Loucy (cell line): Measurements from ENCODE around the gene MYPN.

Experiments used
- H2AFZ ChIP-seq: fragments of 200-600 bp; sonication (generic); 2 replicates; pipeline ENCODE4 v1.6.0; 2016; ENCODE audit warnings: antibody characterized with exemption, mild to moderate bottlenecking, low read length, moderate library complexity
- H3F3A ChIP-seq: fragments of 200-600 bp; 2 replicates; pipeline ENCODE4 v1.6.0; 2016; ENCODE audit warnings: antibody characterized with exemption, low read depth, mild to moderate bottlenecking
- H3K27me3 ChIP-seq: fragments of 200-600 bp; sonication (generic); 2 replicates; pipeline ENCODE4 v1.6.1; 2014; ENCODE audit warnings: low read length, mild to moderate bottlenecking; ENCODE audit not compliant: insufficient read depth, poor library complexity, severe bottlenecking
- H3K36me3 ChIP-seq: fragments of 200-600 bp; sonication (generic); 2 replicates; pipeline ENCODE4 v1.6.1; 2016; ENCODE audit warnings: low read length; ENCODE audit not compliant: insufficient read depth
- H3K4me1 ChIP-seq: fragments of 200-600 bp; sonication (generic); 2 replicates; pipeline ENCODE4 v1.5.1; 2014; ENCODE audit warnings: low read length, mild to moderate bottlenecking; ENCODE audit not compliant: insufficient read depth, poor library complexity, severe bottlenecking
- H3K4me2 ChIP-seq: fragments of 200-600 bp; sonication (generic); 2 replicates; pipeline ENCODE4 v1.6.0; 2014; ENCODE audit warnings: antibody characterized with exemption, low read length, low read depth, mild to moderate bottlenecking; ENCODE audit not compliant: poor library complexity, severe bottlenecking
- H3K4me3 ChIP-seq: fragments of 200-600 bp; sonication (generic); 2 replicates; pipeline ENCODE4 v1.5.1; 2014; ENCODE audit warnings: low read length, mild to moderate bottlenecking, mixed read lengths; ENCODE audit not compliant: poor library complexity, severe bottlenecking
- H3K79me2 ChIP-seq: fragments of 200-600 bp; sonication (generic); 2 replicates; pipeline ENCODE4 v1.6.1; 2014; ENCODE audit warnings: low read length; ENCODE audit not compliant: insufficient read depth
- H3K9ac ChIP-seq: fragments of 200-600 bp; sonication (generic); 2 replicates; pipeline ENCODE4 v1.6.0; 2014; ENCODE audit warnings: mild to moderate bottlenecking, low read depth, low read length, moderate library complexity; ENCODE audit not compliant: poor library complexity, severe bottlenecking
- H3K9me2 ChIP-seq: fragments of 200-600 bp; sonication (generic); replicated peaks from 2 replicates; pipeline ENCODE4 v1.6.1; 2016; ENCODE audit warnings: low read depth, low read length, mixed read lengths
- H3K9me3 ChIP-seq: fragments of 200-600 bp; sonication (generic); 2 replicates; pipeline ENCODE4 v1.6.1; 2014; ENCODE audit warnings: mild to moderate bottlenecking, antibody characterized with exemption, low read length, low read depth; ENCODE audit not compliant: insufficient read depth
- H4K20me1 ChIP-seq: fragments of 200-600 bp; sonication (generic); 2 replicates; pipeline ENCODE4 v1.6.0; 2014; ENCODE audit warnings: antibody characterized with exemption, low read length, mild to moderate bottlenecking; ENCODE audit not compliant: insufficient read depth, poor library complexity, severe bottlenecking
- CTCF ChIP-seq: fragments of 200-600 bp; sonication (generic); conservative IDR thresholded peaks from 2 replicates; pipeline ENCODE4 v1.5.1; 2014; ENCODE audit warnings: mild to moderate bottlenecking, antibody characterized with exemption, low read length
- EZH2phosphoT487 ChIP-seq: fragments of 200-600 bp; IDR thresholded peaks from 2 replicates; pipeline ENCODE4 v1.6.1; 2018; ENCODE audit warnings: antibody characterized with exemption, mild to moderate bottlenecking, moderate library complexity, borderline replicate concordance

The MYPN gene

DNA sequence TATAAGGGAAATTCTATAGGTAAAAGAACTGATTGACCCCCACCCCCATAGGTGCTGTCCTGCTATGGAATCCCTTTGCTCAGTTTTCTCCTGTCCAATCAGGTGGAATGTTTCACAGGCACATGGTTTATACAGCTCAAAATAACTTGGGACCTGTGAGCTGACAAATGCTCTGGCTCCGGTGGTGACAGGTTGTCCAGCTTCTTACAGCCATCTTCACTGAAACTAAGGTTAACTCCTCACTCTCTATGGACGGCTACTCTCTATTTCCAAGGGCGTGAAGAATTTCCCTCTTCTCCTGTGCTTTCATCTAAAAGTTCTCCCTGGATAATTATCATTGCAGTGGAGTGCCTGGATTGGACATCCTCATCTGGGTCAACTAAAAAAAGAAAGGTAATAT lies at the start of gene MYPN:
MYPN (plus strand) TSS at position 158 of the 400 bp plus-strand sequence. CDS start 11,951 bp downstream, outside the sequence.
- H3K36me3 ChIP-seq: no peaks in the 10 kb centered on the region
- no peaks in the 10 kb centered on the region for H3K9me3 ChIP-seq
- no peaks in the 10 kb centered on the region for H3K9me2 ChIP-seq
- no peaks in the 10 kb centered on the region for H3K27me3 ChIP-seq
- H3F3A ChIP-seq: no peaks in the 10 kb centered on the region
- no peak within 1 kb of the TSS for H3K9ac ChIP-seq
- no peaks in the 10 kb centered on the region for H3K4me1 ChIP-seq
- no peaks in the 10 kb centered on the region for H4K20me1 ChIP-seq
- peak within 1 kb of the TSS; percentile 61; the same call in 1 of the 2 replicates for H2AFZ ChIP-seq
- H3K79me2 ChIP-seq: no peaks in the 10 kb centered on the region
- TF ChIP-seq EZH2phosphoT487 (no peak), CTCF (no peak)
- H3K4me3 ChIP-seq: no peak within 1 kb of the TSS
- no peak within 1 kb of the TSS for H3K4me2 ChIP-seq

DNA sequence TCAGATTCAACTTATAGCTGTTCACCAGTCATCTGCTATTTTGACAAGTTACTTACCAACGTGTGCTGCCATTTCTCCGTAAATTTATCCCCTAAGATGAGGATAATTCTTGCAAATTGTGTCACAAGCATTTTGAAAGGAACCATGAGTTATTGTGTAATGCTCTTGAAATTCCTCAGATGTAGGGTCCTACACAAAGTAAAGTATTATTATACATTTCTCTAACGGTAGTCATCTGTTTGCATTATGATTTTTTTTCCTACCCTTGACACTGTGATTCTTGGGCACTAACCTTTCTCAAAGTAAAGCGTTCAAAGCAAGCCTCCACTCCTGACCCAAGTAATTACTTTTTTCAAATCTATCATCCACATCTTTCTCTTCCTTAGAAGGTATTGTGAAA lies 42.3 kb upstream of the MYPN start:
- Histone ChIP-seq H3F3A (no peaks in the 10 kb centered on the region), H3K9me3 (no peaks in the 10 kb centered on the region), H3K9me2 (no peaks in the 10 kb centered on the region), H3K9ac (no peak overlapping the region), H2AFZ (no peak overlapping the region), H4K20me1 (peaks cover 50% of the 10 kb centered on the region), H3K4me3 (peak overlapping the region; percentile 19), H3K4me1 (peaks cover 24% of the 10 kb centered on the region), H3K4me2 (peak overlapping the region; percentile 22), H3K36me3 (no peaks in the 10 kb centered on the region), H3K79me2 (peaks cover 40% of the 10 kb centered on the region), H3K27me3 (no peaks in the 10 kb centered on the region)
- TF ChIP-seq CTCF: no peak
- no peak for TF ChIP-seq EZH2phosphoT487

GRCh38 chr10:68067508-68067907 lies 41.8 kb upstream of the MYPN start:
- Histone ChIP-seq H4K20me1 (peaks cover 55% of the 10 kb centered on the region), H3K36me3 (no peaks in the 10 kb centered on the region), H3K4me1 (peaks cover 25% of the 10 kb centered on the region), H3K4me3 (no peak overlapping the region), H3K4me2 (peak overlapping the region; percentile 22), H2AFZ (no peak overlapping the region), H3K27me3 (no peaks in the 10 kb centered on the region), H3K79me2 (peaks cover 45% of the 10 kb centered on the region), H3K9ac (no peak overlapping the region), H3K9me3 (no peaks in the 10 kb centered on the region), H3K9me2 (no peaks in the 10 kb centered on the region), H3F3A (no peaks in the 10 kb centered on the region)
- TF ChIP-seq CTCF (no peak), EZH2phosphoT487 (no peak)
